T47D (cell line): ENCODE data around the gene KCNAB2.

Source experiments
- DNase-seq, 2 experiments: peaks; one replicate each; pipeline versions ENCODE4 v3.0.0 to v3.0.0-alpha.2; 2011 to 2012; ENCODE audit warnings: low read depth in 1 of 2, low spot score in 1 of 2
- JUND ChIP-seq: IDR thresholded peaks from 2 replicates; pipeline ENCODE4 v1.6.1; 2012; ENCODE audit warnings: low read depth
- in situ Hi-C: cut with HindIII; loops from 2 replicates; pipeline ENCODE4 v1.10.0; 2016; ENCODE audit warnings: low sequenced_read_pairs, low pct_unique_long_range_greater_than_20kb

Gene KCNAB2

DNA sequence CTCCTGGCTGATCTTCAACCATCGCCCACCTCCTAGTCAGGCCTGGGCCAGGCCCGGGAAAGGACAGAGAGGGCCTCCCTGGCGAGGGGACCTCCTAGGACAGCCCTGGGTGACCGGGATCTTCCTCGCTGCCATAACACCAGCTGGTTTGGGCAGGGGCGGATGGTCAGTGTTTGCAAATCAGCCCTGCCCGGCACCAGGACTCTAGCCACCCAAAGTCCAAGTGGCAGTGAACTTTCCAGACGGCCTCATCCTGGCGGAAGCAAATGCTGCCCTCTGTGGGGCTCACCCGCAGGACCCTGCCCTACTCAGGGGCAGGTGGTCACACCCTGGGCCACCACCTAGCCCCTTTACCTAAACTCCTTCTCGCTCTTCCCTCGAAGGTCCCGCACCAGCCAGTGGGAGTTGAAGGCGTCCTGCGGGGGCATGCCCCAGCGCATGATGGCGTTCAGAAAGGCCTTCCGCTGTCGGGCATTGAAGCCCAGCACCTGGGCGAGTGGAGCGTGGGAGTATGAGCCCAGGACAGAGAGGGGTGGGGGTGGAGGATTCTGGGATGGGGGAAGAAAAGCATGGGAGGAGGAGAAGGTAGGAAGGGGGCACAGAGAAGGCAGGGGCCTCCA lies 79.2 kb downstream of the KCNAB2 start:
- DNase-seq: no peak
- in situ Hi-C loops: no loop called here
- TF ChIP-seq JUND: no peak

DNA sequence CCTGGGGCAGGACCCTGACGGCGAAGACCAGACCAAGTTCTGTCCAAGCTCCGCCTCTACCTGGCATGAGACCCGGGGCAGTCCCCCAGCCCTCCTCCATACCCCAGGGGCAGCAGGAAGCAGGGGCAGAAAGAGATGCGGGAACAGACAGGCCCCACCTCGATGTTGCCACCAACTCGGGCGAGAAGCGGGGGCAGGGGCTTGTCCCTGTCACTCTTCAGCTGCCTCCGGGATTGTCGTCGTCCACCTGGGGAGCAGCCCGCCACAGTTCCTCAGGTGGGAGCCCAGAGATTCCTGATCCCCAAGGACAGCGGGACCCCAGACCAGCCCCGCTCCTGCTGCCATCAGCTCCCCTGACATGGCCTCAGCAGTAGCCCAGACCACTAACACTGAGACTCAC lies 79.7 kb downstream of the KCNAB2 start:
- TF ChIP-seq JUND: no peak
- in situ Hi-C loops: no loop called here

DNA sequence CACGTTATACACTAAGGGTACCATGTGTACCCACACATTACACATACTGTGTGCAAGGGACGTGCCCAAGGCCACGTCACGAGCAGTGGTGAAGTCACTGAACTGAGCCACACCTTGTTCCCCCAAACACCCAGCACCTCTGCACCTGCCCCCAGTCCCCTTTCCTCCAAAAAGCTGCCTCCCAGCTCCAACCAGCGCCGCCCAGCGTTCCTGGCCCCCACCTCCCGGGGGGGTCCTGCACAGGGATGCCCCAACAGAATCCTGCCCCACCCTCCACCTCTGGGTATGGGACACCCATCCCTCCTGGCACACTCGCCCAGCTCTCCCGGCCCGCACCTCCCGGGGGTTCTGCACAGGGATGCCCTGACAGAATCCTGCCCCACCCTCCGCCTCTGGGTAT lies 80.3 kb downstream of the KCNAB2 start:
- DNase-seq: no peak
- no peak for TF ChIP-seq JUND
- in situ Hi-C loops: no loop called here

More for the DNA sequence above, 79.7 kb downstream of the KCNAB2 start:
- DNase-seq: no peak

DNA sequence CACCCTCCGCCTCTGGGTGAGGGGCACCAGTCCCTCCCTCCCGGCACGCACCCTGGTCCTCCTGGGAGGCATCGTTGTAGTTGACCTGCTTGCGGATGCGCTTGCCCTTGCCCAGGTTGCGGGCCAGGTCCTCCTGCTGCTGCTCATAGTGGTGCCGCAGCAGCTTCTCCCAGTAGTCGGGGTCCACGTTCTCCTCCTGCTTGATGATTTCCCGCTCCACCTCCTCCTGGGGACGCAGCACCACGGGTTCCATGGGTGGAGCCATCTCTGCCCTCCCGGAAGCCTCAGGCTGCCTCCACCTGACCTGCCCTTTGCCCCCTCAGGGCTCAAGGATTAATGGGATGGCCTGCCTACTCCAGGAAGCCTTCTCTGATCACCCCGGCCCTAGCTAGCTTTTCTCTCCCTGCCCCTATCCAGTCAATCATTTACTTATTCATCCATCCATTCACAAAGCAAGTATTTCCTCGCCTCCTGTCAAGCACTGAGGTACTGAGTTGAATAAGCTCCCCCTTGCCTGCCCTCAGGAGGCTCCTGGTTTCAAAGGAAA lies 80.9 kb downstream of the KCNAB2 start:
- DNase-seq: no peak
- in situ Hi-C loops: no loop called here
- no peak for TF ChIP-seq JUND

DNA sequence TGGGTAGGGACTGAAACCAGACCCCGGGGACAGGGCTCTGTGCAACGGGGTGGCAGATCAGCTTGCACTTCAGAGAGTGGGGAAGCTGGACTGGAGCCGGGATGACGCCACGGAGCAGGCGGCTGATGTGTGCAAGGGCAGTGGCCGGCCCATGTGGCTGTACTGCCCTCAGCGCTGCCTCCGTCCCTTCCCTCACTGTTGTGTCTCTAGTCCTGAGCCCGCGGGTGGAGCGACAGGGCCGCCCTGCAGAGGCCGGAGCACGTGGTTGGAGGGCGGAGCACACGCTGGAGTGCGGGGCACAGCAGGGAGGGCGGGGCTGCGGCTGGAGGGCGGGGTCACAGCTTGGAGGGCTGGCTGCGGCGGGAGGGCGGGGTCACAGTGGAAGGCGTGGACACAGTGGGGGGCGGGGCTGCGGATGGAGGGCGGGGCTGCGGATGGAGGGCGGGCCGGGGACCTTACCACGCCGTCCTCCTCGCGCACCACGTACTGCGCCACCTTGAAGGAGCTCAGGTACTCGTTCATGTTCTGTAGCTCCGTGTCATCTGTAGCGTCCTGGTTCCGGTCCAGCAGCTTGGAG lies 82.0 kb downstream of the KCNAB2 start:
- no peak for TF ChIP-seq JUND
- in situ Hi-C loops: no loop called here
- peak; percentile 91 to 93 for DNase-seq

DNA sequence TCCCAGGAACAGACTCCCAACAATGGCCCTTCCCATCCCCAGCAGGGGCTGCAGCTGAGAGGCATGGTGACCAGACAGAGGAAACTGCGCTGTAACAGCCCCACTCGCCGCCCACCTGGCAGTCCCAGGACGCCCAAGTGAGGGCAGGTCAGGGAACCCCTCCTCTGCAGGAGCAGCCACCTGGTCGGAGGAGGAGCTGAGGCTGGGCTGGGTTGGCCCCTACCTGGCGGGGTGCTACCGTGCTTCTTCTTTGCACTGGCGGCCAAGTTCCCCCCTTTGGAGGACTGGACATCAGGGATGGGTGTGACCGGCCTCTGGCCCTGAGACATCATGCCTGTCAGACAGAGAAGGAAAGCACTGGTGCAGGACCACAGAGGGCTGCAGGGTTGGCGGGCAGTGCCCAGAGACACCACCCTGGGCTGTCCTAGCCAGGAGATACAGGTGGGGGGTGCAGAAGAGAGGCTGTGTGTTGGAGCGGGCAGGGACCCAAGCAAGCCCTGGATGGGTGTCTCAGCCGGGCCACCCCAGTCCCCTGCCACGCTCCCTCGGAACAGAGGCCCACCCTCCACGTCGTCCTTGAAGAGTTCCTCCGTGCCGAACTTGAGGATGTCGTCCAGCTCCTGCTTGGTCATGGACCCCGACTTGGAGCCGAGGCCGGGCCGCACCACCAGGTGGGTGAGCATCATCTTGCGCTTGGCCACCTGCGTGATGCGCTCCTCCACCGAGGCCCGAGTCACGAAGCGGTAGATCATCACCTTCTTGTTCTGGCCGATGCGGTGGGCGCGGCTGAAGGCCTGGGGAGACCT lies 82.8 kb downstream of the KCNAB2 start:
- no peak for TF ChIP-seq JUND
- no peak for DNase-seq
- in situ Hi-C loops: no loop called here

DNA sequence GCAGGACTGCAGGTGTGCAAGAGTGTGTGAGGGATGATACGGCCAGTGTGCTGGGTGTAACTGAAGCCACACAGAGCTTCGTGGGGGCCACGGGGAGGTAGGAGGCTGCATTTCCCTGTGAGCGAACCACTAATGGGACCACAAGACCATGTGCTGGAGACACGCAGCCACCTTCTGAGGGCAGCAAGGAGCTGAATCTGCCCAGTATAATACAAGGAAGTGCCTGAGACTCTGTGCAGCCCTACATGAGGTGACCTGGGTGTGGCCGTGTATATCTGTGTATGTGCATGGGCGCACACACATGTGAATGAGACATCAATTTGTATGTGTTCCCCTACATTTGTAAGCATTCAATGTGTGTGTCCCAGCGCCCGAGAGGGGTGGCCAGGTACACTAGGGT lies 83.6 kb downstream of the KCNAB2 start:
- DNase-seq: no peak
- TF ChIP-seq JUND: no peak
- in situ Hi-C loops: no loop called here

DNA sequence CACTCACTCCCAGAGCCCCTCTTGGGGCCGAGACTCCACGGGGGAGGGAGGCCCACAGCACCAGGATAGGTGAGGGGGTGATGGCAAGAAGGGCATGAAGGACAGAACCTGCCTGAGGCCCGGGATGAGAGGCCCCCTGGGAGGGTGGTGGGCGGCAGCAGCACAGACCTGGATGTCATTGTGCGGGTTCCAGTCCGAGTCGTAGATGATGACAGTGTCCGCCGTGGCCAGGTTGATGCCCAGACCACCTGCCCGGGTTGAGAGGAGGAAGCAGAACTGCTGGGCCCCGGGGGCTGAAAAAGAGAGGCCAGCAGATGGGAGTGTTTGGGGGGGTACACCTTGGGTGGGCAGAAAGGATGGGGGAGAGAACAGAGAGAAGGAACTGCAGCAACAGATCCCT lies 84.3 kb downstream of the KCNAB2 start:
- in situ Hi-C loops: no loop called here
- DNase-seq: no peak
- no peak for TF ChIP-seq JUND

DNA sequence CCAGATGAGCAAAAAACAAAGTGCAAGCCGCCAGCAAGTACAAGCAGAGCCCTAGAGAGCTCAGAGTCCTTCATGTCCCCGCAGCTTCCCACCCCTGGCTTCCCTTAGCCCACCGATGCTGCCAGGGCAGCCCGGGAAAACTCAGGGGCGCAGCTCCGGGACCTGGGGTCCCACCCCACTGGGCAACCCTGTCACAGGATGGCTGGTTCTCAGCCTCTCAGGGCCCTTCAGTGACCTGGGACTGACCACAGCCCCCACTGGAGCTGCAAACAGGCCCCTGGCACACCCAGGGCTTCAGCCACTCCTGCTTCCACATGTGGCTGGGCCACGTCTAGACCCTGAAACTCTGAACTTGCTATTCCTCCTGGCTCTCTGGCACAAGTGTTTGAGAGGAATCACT lies 84.9 kb downstream of the KCNAB2 start:
- in situ Hi-C loops: no loop called here

DNA sequence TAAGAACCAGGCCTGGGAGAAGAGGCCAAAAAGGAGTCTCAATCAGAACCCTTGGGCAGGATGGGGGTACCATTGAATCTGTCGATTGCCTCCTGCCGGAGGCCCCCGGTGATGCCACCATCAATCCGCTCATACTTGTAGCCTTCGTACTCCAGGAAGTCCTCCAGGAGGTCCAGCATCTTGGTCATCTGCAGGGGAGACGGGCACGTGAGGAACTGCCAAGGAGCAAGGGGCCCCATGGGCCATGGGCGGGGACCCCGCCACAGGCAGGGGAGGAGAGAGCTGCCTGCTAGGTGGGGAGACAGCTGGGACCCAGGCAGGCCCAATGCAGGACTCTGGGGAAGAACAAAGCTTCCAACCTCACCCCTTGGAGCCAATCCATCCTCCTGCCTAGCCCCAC lies 85.9 kb downstream of the KCNAB2 start:
- DNase-seq: no peak
- in situ Hi-C loops: no loop called here
- no peak for TF ChIP-seq JUND

More for the DNA sequence above, 84.9 kb downstream of the KCNAB2 start:
- DNase-seq: no peak
- TF ChIP-seq JUND: no peak

DNA sequence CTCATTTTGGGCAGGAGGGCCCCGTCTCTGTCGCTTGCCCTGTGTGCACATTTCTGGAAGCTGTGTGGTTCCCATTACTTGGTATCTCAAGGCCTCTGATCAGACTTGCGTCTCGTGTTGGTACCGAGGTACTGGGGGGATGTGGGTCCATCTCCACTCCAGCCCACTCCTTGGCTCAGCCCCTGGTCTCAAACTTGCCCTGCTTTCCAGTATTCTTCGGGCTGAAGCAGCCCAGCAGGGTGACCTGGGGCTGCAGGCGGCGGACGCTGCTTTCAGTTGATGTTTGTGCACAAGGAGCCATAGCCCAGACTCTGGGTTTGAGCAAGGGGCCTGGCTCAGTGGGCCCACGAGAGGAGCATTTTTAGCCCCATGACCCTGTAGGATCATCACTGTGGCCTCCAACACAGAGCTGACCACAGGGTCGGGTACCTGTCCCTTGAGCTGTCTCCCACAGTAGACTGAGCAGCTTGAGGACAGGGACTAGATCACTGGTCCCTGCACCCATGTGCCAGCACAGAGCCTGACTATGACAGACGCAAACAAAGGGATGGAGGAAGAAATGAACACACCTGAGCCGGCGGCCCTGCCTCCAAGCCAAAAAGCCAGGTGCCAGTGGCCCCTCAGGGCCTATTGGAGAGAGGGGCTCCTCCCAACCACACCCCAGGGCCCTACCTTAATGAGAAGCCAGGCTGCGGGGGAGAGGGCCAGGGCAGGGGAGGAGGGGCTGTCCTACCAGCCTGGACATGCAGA lies 87.6 kb downstream of the KCNAB2 start:
- TF ChIP-seq JUND: no peak
- in situ Hi-C loops: no loop called here
- DNase-seq: no peak

DNA sequence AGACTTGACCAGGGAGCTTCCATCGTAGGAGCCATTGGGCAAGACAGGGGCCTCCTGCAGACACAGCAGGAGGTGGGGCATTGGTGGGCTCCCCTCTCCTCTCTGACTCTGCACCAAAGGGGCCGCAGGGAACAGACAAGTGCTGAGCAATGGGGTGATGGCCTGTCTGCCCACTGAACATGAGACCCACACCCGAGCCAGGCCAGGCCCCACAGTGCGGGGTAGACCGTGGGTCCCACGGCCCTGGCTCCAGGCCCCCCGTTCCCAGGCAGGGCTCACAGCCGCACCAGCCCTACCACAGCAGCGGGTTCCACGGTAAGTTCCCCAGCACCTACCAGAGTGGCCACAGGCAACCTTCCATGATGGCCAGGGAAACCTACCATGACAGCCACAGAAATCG lies 88.5 kb downstream of the KCNAB2 start:
- no peak for TF ChIP-seq JUND
- in situ Hi-C loops: no loop called here
- DNase-seq: no peak
